SK-N-SH (cell line): ENCODE results near the gene TRPC4AP.

ENCODE experiments used
- CTCF ChIP-seq: fragments of 200-600 bp; sonication (generic); IDR thresholded peaks from 2 replicates; pipeline ENCODE4 v1.6.1; 2017; ENCODE audit warnings: antibody characterized with exemption, mild to moderate bottlenecking, moderate library complexity
- EP300 ChIP-seq, 2 experiments: IDR thresholded peaks; 2 replicates each; pipeline versions ENCODE4 v1.4.0 to v1.6.1; 2012; ENCODE audit warnings: borderline replicate concordance in 1 of 2, low read depth in 1 of 2, low read length in 1 of 2
- EZH2phosphoT487 ChIP-seq: fragments of 200-600 bp; sonication (generic); IDR thresholded peaks from 2 replicates; pipeline ENCODE4 v1.6.1; 2017; ENCODE audit warnings: low read depth, mixed run types, mild to moderate bottlenecking, antibody characterized with exemption, moderate library complexity, borderline replicate concordance
- FOXM1 ChIP-seq: IDR thresholded peaks from 2 replicates; pipeline ENCODE4 v1.4.0; 2012; ENCODE audit warnings: low read depth, mild to moderate bottlenecking
- IRF3 ChIP-seq: fragments of 150-350 bp; IDR thresholded peaks from 2 replicates; pipeline ENCODE4 v1.6.1; 2016; ENCODE audit warnings: mild to moderate bottlenecking, low read depth, low read length
- JUND ChIP-seq: IDR thresholded peaks from 2 replicates; pipeline ENCODE4 v1.4.0; 2012
- NFIC ChIP-seq: IDR thresholded peaks from 2 replicates; pipeline ENCODE4 v1.4.0; 2012; ENCODE audit warnings: borderline replicate concordance
- NRF1 ChIP-seq: IDR thresholded peaks from 2 replicates; pipeline ENCODE4 v1.6.1; 2012; ENCODE audit warnings: low read depth, mild to moderate bottlenecking, low read length
- POLR2AphosphoS5 ChIP-seq: IDR thresholded peaks from 2 replicates; pipeline ENCODE4 v1.6.1; 2012; ENCODE audit warnings: low read depth, low read length
- RAD21 ChIP-seq: IDR thresholded peaks from 2 replicates; pipeline ENCODE4 v1.6.1; 2012; ENCODE audit warnings: mild to moderate bottlenecking, low read length
- RCOR1 ChIP-seq: fragments of 150-350 bp; IDR thresholded peaks from 2 replicates; pipeline ENCODE4 v1.6.1; 2017; ENCODE audit warnings: antibody characterized with exemption, low read length
- REST ChIP-seq: IDR thresholded peaks from 2 replicates; pipeline ENCODE4 v1.6.1; 2012; ENCODE audit warnings: mild to moderate bottlenecking, low read depth, low read length, moderate library complexity
- USF1 ChIP-seq: IDR thresholded peaks from 2 replicates; pipeline ENCODE4 v1.4.0; 2012; ENCODE audit warnings: low read depth, borderline replicate concordance

GRCh38 chr20:35079472-35080347 lies 12.9 kb downstream of the TRPC4AP start:
- TF ChIP-seq RAD21 = no peak
- no peak for TF ChIP-seq IRF3
- TF ChIP-seq REST = no peak
- TF ChIP-seq JUND = no peak
- TF ChIP-seq NFIC = no peak
- no peak for TF ChIP-seq CTCF
- no peak for TF ChIP-seq POLR2AphosphoS5
- no peak for TF ChIP-seq RCOR1
- no peak for TF ChIP-seq EZH2phosphoT487
- TF ChIP-seq NRF1 = no peak
- TF ChIP-seq USF1 = no peak
- TF ChIP-seq FOXM1 = no peak
- TF ChIP-seq EP300 (IDR thresholded peaks at IDR 0.05; ENCODE audit: borderline replicate concordance in 1 of 2, low read depth in 1 of 2, low read length in 1 of 2) = no peak
